ENCODE data around the gene KRTAP4-16.

DNA sequence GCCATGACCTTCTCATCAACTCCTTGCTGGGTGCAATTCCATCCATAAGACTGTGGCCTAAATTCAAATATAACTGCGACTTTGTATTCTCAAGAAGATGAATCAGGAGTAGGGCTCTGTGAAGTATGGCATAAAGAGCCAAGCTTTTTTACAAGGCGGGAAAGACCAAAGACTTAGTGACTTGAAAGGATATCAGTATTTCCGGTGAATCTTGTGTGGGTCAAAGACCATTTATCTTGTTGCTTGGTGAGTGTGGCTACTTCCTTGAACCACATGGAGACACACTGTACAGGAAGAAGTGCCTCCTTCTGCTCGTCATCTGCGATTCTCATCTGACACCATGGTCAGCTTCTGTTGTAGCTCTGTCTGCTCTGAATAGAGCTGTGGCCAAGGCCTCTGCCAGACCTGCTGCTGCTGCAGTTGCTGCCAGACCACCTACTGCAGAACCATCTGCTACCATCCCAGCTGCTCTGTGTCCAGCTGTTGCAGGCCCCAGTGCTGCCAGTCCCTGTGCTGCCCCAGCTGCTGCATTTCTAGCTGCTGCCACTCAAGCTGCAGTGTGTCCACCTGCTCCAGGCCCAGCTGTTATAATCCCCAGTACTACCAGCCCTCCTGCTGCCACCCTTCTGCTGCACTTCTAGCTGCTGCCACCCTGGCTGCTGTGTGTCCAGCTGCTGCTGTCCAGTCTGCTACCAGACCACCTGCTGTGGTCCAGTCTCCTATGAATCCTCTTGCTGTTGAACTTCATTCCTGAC lies 30.2 kb downstream of the KRTAP4-16 start:
- TF ChIP-seq CTCF (IDR thresholded peaks at IDR 0.05): no peak
- no peak for TF ChIP-seq POLR2A (IDR thresholded peaks at IDR 0.05)

All from stomach (tissue), 4 donors.